Central memory CD8-positive, alpha-beta T cell (primary cell): ENCODE measurements around the gene PCK2.
"Not testable (repeated sequence)": the region's sequence is repeated elsewhere in the genome, so short reads cannot be mapped to it uniquely, and the experiment has no call there.

ENCODE experiments used
- ATAC-seq: fragments of 150-1000 bp; cut with Tn5 transposase; replicated peaks from 2 replicates; pipeline ENCODE4 v1.10.0; 2022; ENCODE audit warnings: mild to moderate bottlenecking, moderate FRiP score, moderate number of reproducible peaks; ENCODE audit not compliant: poor library complexity, severe bottlenecking; ENCODE audit errors: extremely low read depth
- DNase-seq, 2 donors: peaks; one replicate each; pipeline ENCODE4 v3.0.0; 2021; ENCODE audit warnings: low spot score in 2 of 2
- H3K27ac Mint-ChIP-seq: one replicate; pipeline ENCODE4 v1.8.0; 2022; ENCODE audit warnings: low read depth, mild to moderate bottlenecking, moderate library complexity, mixed read lengths
- H3K27me3 Mint-ChIP-seq: one replicate; pipeline ENCODE4 v1.8.0; 2022; ENCODE audit warnings: mixed read lengths
- H3K36me3 Mint-ChIP-seq: one replicate; pipeline ENCODE4 v1.8.0; 2022; ENCODE audit warnings: mild to moderate bottlenecking, moderate library complexity, mixed read lengths; ENCODE audit not compliant: insufficient read depth
- H3K4me1 Mint-ChIP-seq: one replicate; pipeline ENCODE4 v1.8.0; 2022; ENCODE audit warnings: mixed read lengths
- H3K4me3 Mint-ChIP-seq: one replicate; pipeline ENCODE4 v1.8.0; 2022; ENCODE audit warnings: mild to moderate bottlenecking, moderate library complexity, mixed read lengths
- H3K9me3 Mint-ChIP-seq: one replicate; pipeline ENCODE4 v1.8.0; 2022; ENCODE audit warnings: mixed read lengths

PCK2 gene

DNA sequence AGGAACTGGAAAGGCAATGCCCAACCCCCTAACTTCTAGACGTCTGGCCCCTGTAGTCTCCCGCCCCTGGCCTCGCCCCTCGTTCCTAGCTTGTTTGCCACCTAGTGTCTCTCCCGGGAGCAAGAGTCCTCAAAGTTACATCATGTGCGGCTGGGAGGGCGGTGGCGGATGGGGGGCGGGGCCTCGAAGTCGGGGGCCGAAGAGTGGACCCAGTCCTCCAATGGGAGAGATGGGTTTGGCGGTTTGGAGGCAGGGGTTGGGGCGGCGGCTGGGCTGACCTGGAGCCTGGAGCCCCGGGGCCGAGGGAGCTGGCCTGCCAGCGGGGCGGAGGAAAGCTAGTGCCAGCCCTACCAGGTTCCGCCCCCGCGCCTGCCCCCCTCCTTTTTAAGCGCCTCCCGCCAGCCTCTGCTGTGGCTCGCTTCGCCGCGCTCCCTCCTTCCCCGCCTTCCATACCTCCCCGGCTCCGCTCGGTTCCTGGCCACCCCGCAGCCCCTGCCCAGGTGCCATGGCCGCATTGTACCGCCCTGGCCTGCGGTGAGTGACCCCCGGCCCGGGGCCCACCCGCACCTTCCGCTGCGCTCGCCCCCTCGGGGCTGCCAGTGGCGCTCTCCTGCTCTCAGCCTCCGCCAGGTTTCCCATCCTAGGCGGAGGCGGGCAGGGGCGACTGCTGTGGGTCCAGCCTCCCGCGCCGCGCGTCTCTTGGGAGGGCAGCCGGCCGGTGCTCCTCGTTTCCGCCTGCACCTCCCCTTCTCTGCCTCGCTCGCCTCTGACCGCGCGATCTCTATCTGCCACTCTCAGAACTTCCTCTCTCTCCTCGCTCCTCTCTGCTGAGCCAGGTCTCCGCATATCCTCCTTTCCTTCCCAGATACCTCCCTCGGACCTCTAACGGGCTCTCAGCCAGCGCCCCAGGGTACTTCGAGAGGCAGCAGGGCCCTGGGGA is at the start of gene PCK2:
Gene PCK2 (plus strand): TSS at position 411 of the 940 bp plus-strand sequence. CDS start 95 bp downstream, at position 506.
- DNase-seq: peak; percentile 41 to 47
- H3K36me3 Mint-ChIP-seq: peaks cover 9% of the 10 kb centered on the region
- peak within 1 kb of the TSS; percentile 94 for H3K4me3 Mint-ChIP-seq
- peak within 1 kb of the TSS; percentile 96 for H3K27ac Mint-ChIP-seq
- ATAC-seq: peak; percentile 77
- no peaks in the 10 kb centered on the region for H3K27me3 Mint-ChIP-seq
- H3K4me1 Mint-ChIP-seq: peaks cover 38% of the 10 kb centered on the region
- no peaks in the 10 kb centered on the region for H3K9me3 Mint-ChIP-seq

DNA sequence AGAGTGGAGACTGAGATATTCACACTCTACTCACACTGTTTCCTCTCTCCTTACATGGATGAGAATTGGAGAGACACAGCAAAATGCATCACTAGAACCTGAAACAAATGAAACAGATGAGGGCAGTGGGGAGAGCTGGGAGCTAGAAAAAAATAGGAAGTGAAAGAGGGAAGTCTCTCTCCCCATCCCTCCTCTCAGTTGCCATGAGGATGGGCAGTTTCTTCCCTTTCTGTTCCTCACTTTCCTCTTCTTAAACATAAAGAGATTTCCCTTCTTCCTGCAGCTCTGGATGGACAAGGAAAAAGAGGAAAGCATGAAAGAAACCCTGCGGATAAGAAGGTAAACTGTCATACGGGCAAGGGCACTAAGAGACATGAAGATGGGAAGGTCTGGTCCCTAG is 45.1 kb upstream of the PCK2 start:
- peaks cover 22% of the 10 kb centered on the region for H3K4me1 Mint-ChIP-seq
- H3K27ac Mint-ChIP-seq, H3K4me3 Mint-ChIP-seq, H3K27me3 Mint-ChIP-seq, ATAC-seq, DNase-seq, H3K36me3 Mint-ChIP-seq, H3K9me3 Mint-ChIP-seq: not testable (repeated sequence)

DNA sequence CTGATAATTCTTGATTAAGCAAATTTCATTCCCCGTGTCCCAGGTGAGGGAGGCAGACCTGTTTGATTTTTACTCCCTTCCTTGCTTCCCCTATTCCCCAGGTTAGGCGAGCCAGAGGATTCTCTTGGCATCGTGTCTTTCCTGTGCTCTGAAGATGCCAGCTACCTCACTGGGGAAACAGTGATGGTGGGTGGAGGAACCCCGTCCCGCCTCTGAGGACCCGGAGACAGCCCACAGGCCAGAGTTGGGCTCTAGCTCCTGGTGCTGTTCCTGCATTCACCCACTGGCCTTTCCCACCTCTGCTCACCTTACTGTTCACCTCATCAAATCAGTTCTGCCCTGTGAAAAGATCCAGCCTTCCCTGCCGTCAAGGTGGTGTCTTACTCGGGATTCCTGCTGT is 43.4 kb upstream of the PCK2 start:
- not testable (repeated sequence) for H3K27me3 Mint-ChIP-seq, H3K9me3 Mint-ChIP-seq, H3K36me3 Mint-ChIP-seq, ATAC-seq, DNase-seq
- peak overlapping the region; percentile 84 for H3K4me3 Mint-ChIP-seq
- H3K27ac Mint-ChIP-seq: peak overlapping the region; percentile 44
- peaks cover 22% of the 10 kb centered on the region for H3K4me1 Mint-ChIP-seq

DNA sequence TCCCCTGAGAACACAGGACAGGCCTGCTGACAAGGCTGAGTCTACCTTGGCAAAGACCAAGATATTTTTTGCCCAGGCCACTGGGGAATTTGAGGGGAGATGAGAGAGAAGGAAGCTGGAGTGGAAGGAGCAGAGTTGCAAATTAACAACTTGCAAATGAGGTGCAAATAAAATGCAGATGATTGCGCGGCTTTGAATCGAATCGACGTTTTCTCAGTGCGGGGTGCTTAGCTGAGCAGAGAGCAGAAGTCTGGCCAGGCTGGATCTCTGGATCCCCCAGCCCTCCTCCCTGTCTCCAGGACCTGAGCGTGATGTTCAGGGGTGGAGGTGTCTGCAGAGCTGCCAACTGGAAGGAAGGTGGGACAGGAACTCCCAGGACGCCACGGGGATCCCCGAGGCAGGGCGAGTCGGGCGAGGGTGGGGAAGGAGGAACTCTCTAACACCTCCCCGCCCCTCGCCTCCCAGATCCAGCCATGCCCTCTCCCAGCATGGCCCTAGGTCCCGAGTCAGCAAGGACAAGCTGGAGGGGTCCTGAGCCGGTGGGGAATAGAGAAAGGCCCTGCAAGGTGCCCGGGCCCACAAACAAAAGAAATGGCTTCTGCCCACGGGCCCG is 42.8 kb upstream of the PCK2 start:
- DNase-seq: no peak
- peaks cover 22% of the 10 kb centered on the region for H3K4me1 Mint-ChIP-seq

DNA sequence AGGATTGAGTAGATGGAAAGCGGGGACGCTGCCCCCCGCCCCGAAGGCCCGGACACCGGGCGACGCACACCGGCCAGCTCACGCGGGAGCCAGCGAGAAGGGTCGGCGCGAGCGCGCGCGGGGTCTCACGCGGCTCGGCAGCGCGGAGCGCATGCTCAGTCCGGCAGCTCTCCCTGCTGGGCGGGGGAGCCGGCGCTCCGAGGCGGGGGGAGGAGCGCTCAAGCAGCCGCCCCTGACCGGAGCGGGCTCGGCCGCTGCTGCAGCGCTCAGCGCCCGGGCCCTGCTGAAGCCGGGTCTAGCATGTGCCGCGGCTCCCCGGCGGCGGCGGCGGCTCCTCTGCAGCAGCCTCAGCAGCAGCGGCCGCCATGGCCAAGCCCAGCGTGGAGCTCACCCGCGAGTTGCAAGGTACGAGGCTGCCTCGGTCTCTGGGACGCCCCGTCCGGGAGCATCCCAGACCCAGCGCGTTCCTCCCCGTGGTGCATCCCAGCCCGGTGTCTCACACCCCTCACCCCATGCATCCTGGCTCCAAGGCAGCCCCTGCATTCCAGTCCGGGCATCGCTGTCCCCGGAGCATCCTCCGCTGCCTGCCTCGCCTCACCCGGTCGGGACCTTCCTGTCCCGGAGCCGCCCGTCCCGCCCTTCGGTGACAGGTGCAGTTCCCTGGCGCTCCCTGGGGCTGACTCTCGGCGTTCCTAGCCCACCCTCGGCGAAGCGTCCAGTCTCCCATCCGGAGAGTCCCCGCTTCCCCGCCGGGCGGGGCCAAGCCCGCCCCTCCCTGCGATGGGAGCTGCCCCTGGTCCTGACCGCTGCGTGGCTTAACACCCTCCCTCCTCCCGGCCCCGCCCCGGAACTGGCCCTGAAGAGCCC is 42.1 kb upstream of the PCK2 start, which contains the start of gene CARMIL3:
Gene CARMIL3 (plus strand): TSS at position 221 of the 867 bp plus-strand sequence. CDS start 145 bp downstream, at position 366.
- DNase-seq (no peak), ATAC-seq (peak; percentile 62)
- Mint-ChIP-seq H3K36me3 (peaks cover 2% of the 10 kb centered on the region), H3K27ac (peak within 1 kb of the TSS; percentile 70), H3K4me1 (peaks cover 22% of the 10 kb centered on the region), H3K4me3 (peak within 1 kb of the TSS; percentile 84), H3K9me3 (no peaks in the 10 kb centered on the region), H3K27me3 (no peaks in the 10 kb centered on the region)

More for the DNA sequence above, 42.8 kb upstream of the PCK2 start:
- peaks cover 2% of the 10 kb centered on the region for H3K36me3 Mint-ChIP-seq
- no peaks in the 10 kb centered on the region for H3K27me3 Mint-ChIP-seq
- no peaks in the 10 kb centered on the region for H3K9me3 Mint-ChIP-seq
- peak overlapping the region; percentile 44 for H3K27ac Mint-ChIP-seq
- H3K4me3 Mint-ChIP-seq: peak overlapping the region; percentile 84
- ATAC-seq: no peak

DNA sequence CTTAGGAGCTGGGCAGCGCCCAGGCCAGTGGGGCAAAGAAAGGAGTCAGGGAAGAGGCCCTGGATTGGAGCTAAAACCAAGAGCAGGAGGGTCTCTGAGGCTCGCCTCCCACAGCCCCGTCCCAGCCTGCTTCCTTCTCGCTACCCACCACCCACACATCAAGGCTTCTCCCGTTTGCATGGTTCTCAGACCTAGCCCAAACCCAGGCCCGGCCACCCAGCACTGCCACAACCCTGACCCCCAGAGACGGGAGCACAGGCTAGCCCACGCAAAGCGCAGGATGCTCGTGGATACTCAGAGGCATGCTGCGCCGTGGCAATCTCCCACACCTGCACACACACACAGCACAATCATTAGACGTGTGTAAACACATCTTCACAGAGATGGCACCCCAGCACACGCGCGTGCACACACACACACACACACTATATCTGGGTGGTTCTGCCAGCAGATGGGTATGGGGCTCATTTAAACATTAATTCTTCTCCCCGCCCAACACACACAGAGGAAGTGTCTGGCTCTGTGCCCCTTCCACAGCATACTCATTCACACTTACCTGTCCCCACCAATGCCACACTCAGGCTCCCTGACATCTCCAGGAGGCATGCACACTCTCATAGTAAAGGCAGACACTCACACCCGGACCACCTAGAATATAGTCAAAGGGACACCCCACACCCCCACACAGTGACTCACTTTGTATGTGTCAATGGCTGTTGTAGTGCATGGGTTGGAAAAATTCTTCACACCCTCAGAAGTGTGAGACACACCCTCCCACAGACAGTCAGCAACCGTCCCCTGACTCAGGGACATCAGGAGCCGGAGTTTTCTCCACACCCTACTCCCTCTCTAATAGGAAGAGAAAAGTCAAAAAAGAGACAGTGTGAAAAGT is 41.2 kb upstream of the PCK2 start:
- Mint-ChIP-seq H3K4me3 (peak overlapping the region; percentile 84), H3K36me3 (peaks cover 2% of the 10 kb centered on the region), H3K9me3 (no peaks in the 10 kb centered on the region), H3K27ac (peak overlapping the region; percentile 70), H3K4me1 (peaks cover 22% of the 10 kb centered on the region), H3K27me3 (no peaks in the 10 kb centered on the region)
- DNase-seq (no peak), ATAC-seq (peak; percentile 59)

DNA sequence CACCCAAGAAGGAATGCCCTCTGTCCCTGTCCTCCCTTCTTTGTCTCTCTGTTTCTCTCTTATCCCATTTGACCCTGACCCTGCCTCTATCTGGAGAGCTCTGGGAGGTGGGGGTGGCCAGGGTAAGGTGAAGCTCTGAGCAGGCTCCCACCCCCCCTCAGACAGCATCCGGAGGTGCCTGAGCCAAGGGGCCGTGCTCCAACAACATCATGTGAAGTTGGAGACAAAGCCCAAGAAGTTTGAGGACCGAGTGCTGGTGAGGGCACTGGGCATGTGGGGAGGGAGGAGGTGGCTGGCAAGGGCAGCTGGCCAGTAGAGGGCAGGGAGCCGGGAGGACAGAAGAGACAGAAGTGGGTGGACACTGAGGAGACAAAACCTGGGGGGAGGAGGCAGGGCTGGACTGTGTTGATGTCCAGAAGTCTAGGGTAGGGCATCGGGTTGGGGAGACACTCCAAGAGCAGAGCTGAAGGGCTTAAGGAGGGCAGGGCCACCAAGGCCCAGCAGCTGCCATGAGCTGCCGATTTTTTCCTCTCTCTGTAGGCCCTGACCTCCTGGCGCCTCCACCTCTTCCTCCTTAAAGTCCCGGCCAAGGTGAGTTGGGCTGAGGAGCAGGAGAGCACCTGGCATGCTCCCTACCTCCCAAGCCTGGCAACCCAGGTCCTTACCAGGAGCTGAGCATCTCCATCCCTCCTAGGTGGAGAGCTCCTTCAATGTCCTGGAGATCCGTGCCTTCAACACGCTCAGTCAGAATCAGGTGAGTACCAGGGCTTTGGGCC is 40.4 kb upstream of the PCK2 start:
- Mint-ChIP-seq H3K4me1 (peaks cover 26% of the 10 kb centered on the region), H3K27me3 (no peaks in the 10 kb centered on the region), H3K36me3 (peaks cover 3% of the 10 kb centered on the region), H3K4me3 (peak overlapping the region; percentile 84), H3K27ac (peak overlapping the region; percentile 70), H3K9me3 (no peaks in the 10 kb centered on the region)
- no peak for ATAC-seq
- DNase-seq: no peak

DNA sequence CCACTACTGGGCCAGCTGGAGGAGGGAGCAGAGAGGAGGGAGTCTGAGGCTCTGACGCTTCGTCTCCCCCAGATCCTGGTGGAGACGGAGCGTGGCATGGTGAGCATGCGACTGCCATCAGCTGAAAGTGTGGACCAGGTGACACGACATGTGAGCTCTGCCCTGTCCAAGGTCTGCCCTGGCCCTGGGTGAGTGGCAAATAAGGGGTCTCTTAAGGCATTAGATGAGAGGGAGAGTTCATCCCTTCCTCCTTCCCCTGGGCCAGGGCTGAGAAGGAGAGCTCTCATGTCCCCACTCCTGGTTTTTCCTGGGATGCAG is 39.8 kb upstream of the PCK2 start:
- Mint-ChIP-seq H3K4me3 (peak overlapping the region; percentile 84), H3K27me3 (no peaks in the 10 kb centered on the region), H3K4me1 (peaks cover 26% of the 10 kb centered on the region), H3K9me3 (no peaks in the 10 kb centered on the region), H3K36me3 (peaks cover 5% of the 10 kb centered on the region), H3K27ac (no peak overlapping the region)
- ATAC-seq (no peak), DNase-seq (no peak)

DNA sequence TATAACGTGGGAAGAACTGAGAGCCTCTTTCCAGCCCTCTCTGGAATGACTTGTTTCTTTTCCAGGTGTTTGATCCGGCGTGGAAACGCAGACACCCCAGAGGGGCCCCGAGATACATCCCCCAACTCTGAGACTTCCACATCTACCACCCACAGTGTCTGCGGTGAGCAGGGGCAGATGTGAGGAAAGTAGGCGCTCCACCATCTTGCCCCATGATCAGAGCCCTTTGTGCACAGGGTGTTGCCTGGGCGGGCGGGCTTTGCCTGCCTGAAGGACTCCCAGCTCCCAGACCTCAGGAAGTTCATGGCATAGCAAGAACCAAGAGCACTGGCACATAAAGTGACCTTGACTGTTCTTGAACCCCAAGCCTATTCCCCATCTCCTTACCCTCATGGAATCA is 39.5 kb upstream of the PCK2 start:
- no peaks in the 10 kb centered on the region for H3K27me3 Mint-ChIP-seq
- DNase-seq (no peak), ATAC-seq (no peak)
- H3K27ac Mint-ChIP-seq: no peak overlapping the region
- H3K36me3 Mint-ChIP-seq: peaks cover 5% of the 10 kb centered on the region
- no peaks in the 10 kb centered on the region for H3K9me3 Mint-ChIP-seq
- H3K4me3 Mint-ChIP-seq: no peak overlapping the region
- peaks cover 26% of the 10 kb centered on the region for H3K4me1 Mint-ChIP-seq

DNA sequence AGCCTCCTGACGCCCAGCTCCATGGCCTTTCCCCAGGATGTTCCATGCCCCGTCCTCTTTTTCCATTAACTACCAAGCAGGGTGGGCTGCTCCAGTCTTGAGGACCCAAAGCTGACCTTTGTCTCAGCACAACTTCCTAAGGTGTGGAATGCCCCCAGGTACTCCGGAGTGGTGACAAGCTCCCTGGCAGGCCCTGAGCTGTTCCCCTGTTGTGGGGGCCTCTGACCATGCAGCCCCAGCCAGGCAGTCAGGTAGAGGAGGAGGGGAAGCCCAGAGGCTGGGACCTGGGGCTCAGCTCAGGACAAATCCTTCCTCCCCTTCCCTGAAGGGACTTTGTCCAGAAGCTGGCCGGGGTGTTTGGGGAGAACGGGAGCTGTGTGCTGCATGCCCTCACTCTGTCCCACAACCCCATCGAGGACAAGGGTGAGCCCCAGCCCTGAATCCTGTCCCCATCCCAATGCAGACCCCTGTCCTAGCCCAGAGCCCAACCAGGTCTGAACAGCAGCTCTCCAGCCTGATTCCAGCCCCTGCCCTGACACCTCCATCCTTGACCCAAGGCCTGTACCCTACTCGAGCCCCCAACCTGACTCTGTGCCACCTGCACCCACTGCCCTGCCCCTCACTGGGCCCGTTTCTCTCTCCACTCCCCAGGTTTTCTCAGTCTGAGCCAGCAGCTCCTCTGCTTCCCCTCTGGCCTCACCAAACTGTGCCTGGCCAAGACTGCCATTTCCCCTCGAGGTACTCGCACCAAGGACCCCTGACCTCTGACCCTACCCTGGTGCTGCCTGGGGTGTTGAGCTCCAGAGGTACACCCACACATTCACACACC is 37.9 kb upstream of the PCK2 start:
- ATAC-seq (no peak), DNase-seq (no peak)
- H3K4me3 Mint-ChIP-seq: no peak overlapping the region
- H3K27me3 Mint-ChIP-seq: no peaks in the 10 kb centered on the region
- no peak overlapping the region for H3K27ac Mint-ChIP-seq
- no peaks in the 10 kb centered on the region for H3K9me3 Mint-ChIP-seq
- H3K4me1 Mint-ChIP-seq: peaks cover 22% of the 10 kb centered on the region
- peaks cover 3% of the 10 kb centered on the region for H3K36me3 Mint-ChIP-seq
